ENCODE measurements around the gene COL9A1.

COL9A1 gene

GRCh38 chr6:70298068-70298467 is 4.8 kb downstream of the COL9A1 start:
- H3K36me3 ChIP-seq (ENCODE audit: control insufficient read depth in 2 of 2, insufficient read depth in 2 of 2, low read length in 2 of 2): no peaks in the 10 kb centered on the region
- H3K4me1 ChIP-seq (ENCODE audit: control insufficient read depth in 2 of 2, insufficient read depth in 2 of 2, low read length in 2 of 2): no peaks in the 10 kb centered on the region
- no peak overlapping the region for H3K9ac ChIP-seq (ENCODE audit: low read depth in 1 of 2, low read length in 2 of 2)
- H3K27ac ChIP-seq (ENCODE audit: low read depth in 2 of 2, low read length in 2 of 2): no peak overlapping the region
- H3K4me3 ChIP-seq (ENCODE audit: low read length in 2 of 2): no peak overlapping the region
- H3K27me3 ChIP-seq (ENCODE audit: control insufficient read depth in 2 of 2, insufficient read depth in 2 of 2, low read length in 2 of 2): no peaks in the 10 kb centered on the region
- no peaks in the 10 kb centered on the region for H3K9me3 ChIP-seq (ENCODE audit: control insufficient read depth in 2 of 2, low read length in 2 of 2)

GRCh38 chr6:70292193-70292592 is 10.7 kb downstream of the COL9A1 start:
- no peaks in the 10 kb centered on the region for H3K9me3 ChIP-seq (ENCODE audit: control insufficient read depth in 2 of 2, low read length in 2 of 2)
- H3K9ac ChIP-seq (ENCODE audit: low read depth in 1 of 2, low read length in 2 of 2): no peak overlapping the region
- no peaks in the 10 kb centered on the region for H3K4me1 ChIP-seq (ENCODE audit: control insufficient read depth in 2 of 2, insufficient read depth in 2 of 2, low read length in 2 of 2)
- H3K27me3 ChIP-seq (ENCODE audit: control insufficient read depth in 2 of 2, insufficient read depth in 2 of 2, low read length in 2 of 2): no peaks in the 10 kb centered on the region
- no peaks in the 10 kb centered on the region for H3K36me3 ChIP-seq (ENCODE audit: control insufficient read depth in 2 of 2, insufficient read depth in 2 of 2, low read length in 2 of 2)
- H3K4me3 ChIP-seq (ENCODE audit: low read length in 2 of 2): no peak overlapping the region
- no peak overlapping the region for H3K27ac ChIP-seq (ENCODE audit: low read depth in 2 of 2, low read length in 2 of 2)

- Histone ChIP-seq H3K9me3 (ENCODE audit: control insufficient read depth in 2 of 2, low read length in 2 of 2) (no peaks in the 10 kb centered on the region), H3K9ac (ENCODE audit: low read depth in 1 of 2, low read length in 2 of 2) (no peak overlapping the region), H3K27me3 (ENCODE audit: control insufficient read depth in 2 of 2, insufficient read depth in 2 of 2, low read length in 2 of 2) (no peaks in the 10 kb centered on the region), H3K4me1 (ENCODE audit: control insufficient read depth in 2 of 2, insufficient read depth in 2 of 2, low read length in 2 of 2) (no peaks in the 10 kb centered on the region), H3K27ac (ENCODE audit: low read depth in 2 of 2, low read length in 2 of 2) (no peak overlapping the region), H3K4me3 (ENCODE audit: low read length in 2 of 2) (no peak overlapping the region), H3K36me3 (ENCODE audit: control insufficient read depth in 2 of 2, insufficient read depth in 2 of 2, low read length in 2 of 2) (no peaks in the 10 kb centered on the region)
Measured at GRCh38 chr6:70289299-70289698, 13.6 kb downstream of the COL9A1 start.

- no peak overlapping the region for H3K4me3 ChIP-seq (ENCODE audit: low read length in 2 of 2)
Measured at GRCh38 chr6:70286905-70287304, 16.0 kb downstream of the COL9A1 start.

GRCh38 chr6:70285201-70285600 is 17.7 kb downstream of the COL9A1 start:
- H3K27ac ChIP-seq (ENCODE audit: low read depth in 2 of 2, low read length in 2 of 2): no peak overlapping the region
- no peaks in the 10 kb centered on the region for H3K9me3 ChIP-seq (ENCODE audit: control insufficient read depth in 2 of 2, low read length in 2 of 2)
- H3K4me3 ChIP-seq (ENCODE audit: low read length in 2 of 2): no peak overlapping the region
- no peaks in the 10 kb centered on the region for H3K4me1 ChIP-seq (ENCODE audit: control insufficient read depth in 2 of 2, insufficient read depth in 2 of 2, low read length in 2 of 2)
- H3K36me3 ChIP-seq (ENCODE audit: control insufficient read depth in 2 of 2, insufficient read depth in 2 of 2, low read length in 2 of 2): no peaks in the 10 kb centered on the region
- peaks cover 8% of the 10 kb centered on the region in 2 donors for H3K27me3 ChIP-seq (ENCODE audit: control insufficient read depth in 2 of 2, insufficient read depth in 2 of 2, low read length in 2 of 2)
- H3K9ac ChIP-seq (ENCODE audit: low read depth in 1 of 2, low read length in 2 of 2): no peak overlapping the region

More at GRCh38 chr6:70286905-70287304, 16.0 kb downstream of the COL9A1 start:
- Histone ChIP-seq H3K36me3 (ENCODE audit: control insufficient read depth in 2 of 2, insufficient read depth in 2 of 2, low read length in 2 of 2) (no peaks in the 10 kb centered on the region), H3K9ac (ENCODE audit: low read depth in 1 of 2, low read length in 2 of 2) (no peak overlapping the region), H3K4me1 (ENCODE audit: control insufficient read depth in 2 of 2, insufficient read depth in 2 of 2, low read length in 2 of 2) (no peaks in the 10 kb centered on the region), H3K27ac (ENCODE audit: low read depth in 2 of 2, low read length in 2 of 2) (no peak overlapping the region), H3K27me3 (ENCODE audit: control insufficient read depth in 2 of 2, insufficient read depth in 2 of 2, low read length in 2 of 2) (peaks cover 6 to 7% of the 10 kb centered on the region in 2 donors), H3K9me3 (ENCODE audit: control insufficient read depth in 2 of 2, low read length in 2 of 2) (no peaks in the 10 kb centered on the region)

GRCh38 chr6:70282919-70283461 is 19.9 kb downstream of the COL9A1 start:
- H3K4me1 ChIP-seq (ENCODE audit: control insufficient read depth in 2 of 2, insufficient read depth in 2 of 2, low read length in 2 of 2): no peaks in the 10 kb centered on the region
- H3K9ac ChIP-seq (ENCODE audit: low read depth in 1 of 2, low read length in 2 of 2): no peak overlapping the region
- no peaks in the 10 kb centered on the region for H3K9me3 ChIP-seq (ENCODE audit: control insufficient read depth in 2 of 2, low read length in 2 of 2)
- H3K27me3 ChIP-seq (ENCODE audit: control insufficient read depth in 2 of 2, insufficient read depth in 2 of 2, low read length in 2 of 2): peaks cover 8% of the 10 kb centered on the region in 2 donors
- no peak overlapping the region for H3K4me3 ChIP-seq (ENCODE audit: low read length in 2 of 2)
- no peak overlapping the region for H3K27ac ChIP-seq (ENCODE audit: low read depth in 2 of 2, low read length in 2 of 2)
- H3K36me3 ChIP-seq (ENCODE audit: control insufficient read depth in 2 of 2, insufficient read depth in 2 of 2, low read length in 2 of 2): no peaks in the 10 kb centered on the region

GRCh38 chr6:70282312-70282918 is 20.5 kb downstream of the COL9A1 start:
- H3K27ac ChIP-seq (ENCODE audit: low read depth in 2 of 2, low read length in 2 of 2): no peak overlapping the region
- peaks cover 8% of the 10 kb centered on the region in 2 donors for H3K27me3 ChIP-seq (ENCODE audit: control insufficient read depth in 2 of 2, insufficient read depth in 2 of 2, low read length in 2 of 2)
- no peak overlapping the region for H3K4me3 ChIP-seq (ENCODE audit: low read length in 2 of 2)
- H3K36me3 ChIP-seq (ENCODE audit: control insufficient read depth in 2 of 2, insufficient read depth in 2 of 2, low read length in 2 of 2): no peaks in the 10 kb centered on the region
- H3K9me3 ChIP-seq (ENCODE audit: control insufficient read depth in 2 of 2, low read length in 2 of 2): no peaks in the 10 kb centered on the region
- H3K9ac ChIP-seq (ENCODE audit: low read depth in 1 of 2, low read length in 2 of 2): no peak overlapping the region
- H3K4me1 ChIP-seq (ENCODE audit: control insufficient read depth in 2 of 2, insufficient read depth in 2 of 2, low read length in 2 of 2): no peaks in the 10 kb centered on the region

GRCh38 chr6:70281923-70282311 is 21.0 kb downstream of the COL9A1 start:
- H3K9ac ChIP-seq (ENCODE audit: low read depth in 1 of 2, low read length in 2 of 2): no peak overlapping the region
- no peak overlapping the region for H3K27ac ChIP-seq (ENCODE audit: low read depth in 2 of 2, low read length in 2 of 2)
- H3K27me3 ChIP-seq (ENCODE audit: control insufficient read depth in 2 of 2, insufficient read depth in 2 of 2, low read length in 2 of 2): peaks cover 8% of the 10 kb centered on the region in 2 donors
- no peaks in the 10 kb centered on the region for H3K9me3 ChIP-seq (ENCODE audit: control insufficient read depth in 2 of 2, low read length in 2 of 2)
- H3K36me3 ChIP-seq (ENCODE audit: control insufficient read depth in 2 of 2, insufficient read depth in 2 of 2, low read length in 2 of 2): no peaks in the 10 kb centered on the region
- no peaks in the 10 kb centered on the region for H3K4me1 ChIP-seq (ENCODE audit: control insufficient read depth in 2 of 2, insufficient read depth in 2 of 2, low read length in 2 of 2)
- H3K4me3 ChIP-seq (ENCODE audit: low read length in 2 of 2): no peak overlapping the region

GRCh38 chr6:70280400-70280853 is 22.5 kb downstream of the COL9A1 start:
- no peaks in the 10 kb centered on the region for H3K4me1 ChIP-seq (ENCODE audit: control insufficient read depth in 2 of 2, insufficient read depth in 2 of 2, low read length in 2 of 2)
- H3K9ac ChIP-seq (ENCODE audit: low read depth in 1 of 2, low read length in 2 of 2): no peak overlapping the region
- H3K27me3 ChIP-seq (ENCODE audit: control insufficient read depth in 2 of 2, insufficient read depth in 2 of 2, low read length in 2 of 2): peaks cover 8% of the 10 kb centered on the region in 2 donors
- H3K9me3 ChIP-seq (ENCODE audit: control insufficient read depth in 2 of 2, low read length in 2 of 2): no peaks in the 10 kb centered on the region
- no peaks in the 10 kb centered on the region for H3K36me3 ChIP-seq (ENCODE audit: control insufficient read depth in 2 of 2, insufficient read depth in 2 of 2, low read length in 2 of 2)
- H3K27ac ChIP-seq (ENCODE audit: low read depth in 2 of 2, low read length in 2 of 2): no peak overlapping the region
- H3K4me3 ChIP-seq (ENCODE audit: low read length in 2 of 2): no peak overlapping the region

GRCh38 chr6:70277470-70277869 is 25.4 kb downstream of the COL9A1 start:
- no peaks in the 10 kb centered on the region for H3K9me3 ChIP-seq (ENCODE audit: control insufficient read depth in 2 of 2, low read length in 2 of 2)
- H3K36me3 ChIP-seq (ENCODE audit: control insufficient read depth in 2 of 2, insufficient read depth in 2 of 2, low read length in 2 of 2): no peaks in the 10 kb centered on the region
- no peak overlapping the region for H3K9ac ChIP-seq (ENCODE audit: low read depth in 1 of 2, low read length in 2 of 2)
- no peak overlapping the region for H3K4me3 ChIP-seq (ENCODE audit: low read length in 2 of 2)
- no peak overlapping the region for H3K27ac ChIP-seq (ENCODE audit: low read depth in 2 of 2, low read length in 2 of 2)
- H3K27me3 ChIP-seq (ENCODE audit: control insufficient read depth in 2 of 2, insufficient read depth in 2 of 2, low read length in 2 of 2): peaks cover 2 to 5% of the 10 kb centered on the region in 2 donors
- H3K4me1 ChIP-seq (ENCODE audit: control insufficient read depth in 2 of 2, insufficient read depth in 2 of 2, low read length in 2 of 2): no peaks in the 10 kb centered on the region
